ENCODE results near the gene PCBP3.

Gene PCBP3

DNA sequence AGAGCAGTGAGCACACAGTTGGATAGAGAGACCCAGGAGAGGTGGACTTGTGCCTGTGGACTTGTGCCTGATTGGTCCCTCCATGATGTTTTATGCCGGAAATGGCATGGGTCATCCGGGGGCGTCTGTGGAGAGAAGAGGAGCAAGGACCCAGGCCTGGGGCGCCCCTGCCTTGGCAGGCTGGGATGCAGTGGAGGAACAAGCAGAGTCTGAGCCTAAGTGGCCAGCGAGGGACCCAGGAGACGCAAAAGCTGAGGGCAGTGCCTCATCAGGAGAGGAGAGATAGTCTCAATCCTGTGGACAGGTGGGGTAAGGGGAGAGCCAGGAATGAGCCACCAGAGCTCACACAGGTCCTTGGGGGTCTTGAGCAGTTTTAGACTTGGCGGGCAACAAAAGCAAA, 146.9 kb downstream of the PCBP3 start:
- no peak overlapping the region for H3K4me3 ChIP-seq (ENCODE audit: low read depth, low read length)
- no peak for DNase-seq (ENCODE audit: low read depth)
- TF ChIP-seq MYC (IDR thresholded peaks at IDR 0.05; ENCODE audit: low read depth, low read length), result no peak

- no peak for DNase-seq (ENCODE audit: low read depth)
- no peak for TF ChIP-seq CTCF (IDR thresholded peaks at IDR 0.05; ENCODE audit: low read depth, low read length)
- TF ChIP-seq MYC (IDR thresholded peaks at IDR 0.05; ENCODE audit: low read depth, low read length), result no peak
- no peak for TF ChIP-seq POLR2A (IDR thresholded peaks at IDR 0.05; ENCODE audit: extremely low read depth, insufficient read length)
- H3K4me3 ChIP-seq (ENCODE audit: low read depth, low read length), result no peak overlapping the region
Observed at GRCh38 chr21:45791562-45792418, 148.3 kb downstream of the PCBP3 start.

DNA sequence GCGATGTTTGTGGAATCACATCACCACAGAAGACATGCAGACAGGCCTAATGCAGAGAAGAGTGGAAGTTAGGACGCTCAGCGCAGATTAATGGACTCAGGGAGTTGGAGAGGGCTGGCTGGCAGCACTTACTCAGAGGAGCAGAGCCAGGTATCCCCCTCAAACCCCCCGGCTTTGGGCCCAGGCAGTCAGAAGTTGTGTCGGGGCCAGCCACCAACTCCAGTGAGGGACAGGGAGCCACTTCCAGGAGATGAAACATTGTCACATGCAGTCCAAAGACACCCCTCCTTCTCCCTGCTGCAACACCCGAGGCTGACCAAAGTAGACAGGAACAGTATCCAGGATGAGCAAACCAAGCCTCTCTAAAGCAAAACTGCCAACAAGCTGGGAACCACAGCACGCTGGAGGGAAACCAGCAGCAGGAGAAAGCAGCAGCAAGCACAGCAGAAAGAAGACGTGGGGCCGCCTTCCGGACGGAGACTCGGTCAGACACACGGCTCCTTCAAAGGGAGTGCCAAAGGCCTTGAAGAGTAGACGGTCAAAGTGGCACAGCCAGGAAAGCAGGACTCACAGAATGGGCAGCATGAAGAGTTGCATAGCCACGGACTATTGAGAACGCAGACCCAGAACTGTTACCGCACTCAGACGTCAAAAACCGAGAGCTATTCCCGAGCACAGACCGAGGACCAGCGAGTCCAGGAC, 149.3 kb downstream of the PCBP3 start:
- TF ChIP-seq MYC (IDR thresholded peaks at IDR 0.05; ENCODE audit: low read depth, low read length) (no peak), CTCF (IDR thresholded peaks at IDR 0.05; ENCODE audit: low read depth, low read length) (no peak), POLR2A (IDR thresholded peaks at IDR 0.05; ENCODE audit: extremely low read depth, insufficient read length) (no peak), MAX (IDR thresholded peaks at IDR 0.05; ENCODE audit: low read depth, low read length) (no peak)
- no peak for DNase-seq (ENCODE audit: low read depth)
- H3K4me3 ChIP-seq (ENCODE audit: low read depth, low read length), result no peak overlapping the region

- TF ChIP-seq MYC (IDR thresholded peaks at IDR 0.05; ENCODE audit: low read depth, low read length), result no peak
- no peak for TF ChIP-seq MAX (IDR thresholded peaks at IDR 0.05; ENCODE audit: low read depth, low read length)
- no peak for TF ChIP-seq CTCF (IDR thresholded peaks at IDR 0.05; ENCODE audit: low read depth, low read length)
- TF ChIP-seq POLR2A (IDR thresholded peaks at IDR 0.05; ENCODE audit: extremely low read depth, insufficient read length), result no peak
- H3K4me3 ChIP-seq (ENCODE audit: low read depth, low read length), result no peak overlapping the region
- DNase-seq (ENCODE audit: low read depth), result no peak
Observed at GRCh38 chr21:45794027-45794426, 150.5 kb downstream of the PCBP3 start.

- no peak for TF ChIP-seq CTCF (IDR thresholded peaks at IDR 0.05; ENCODE audit: low read depth, low read length)
- no peak for TF ChIP-seq MYC (IDR thresholded peaks at IDR 0.05; ENCODE audit: low read depth, low read length)
- no peak for TF ChIP-seq MAX (IDR thresholded peaks at IDR 0.05; ENCODE audit: low read depth, low read length)
- no peak for TF ChIP-seq POLR2A (IDR thresholded peaks at IDR 0.05; ENCODE audit: extremely low read depth, insufficient read length)
- no peak overlapping the region for H3K4me3 ChIP-seq (ENCODE audit: low read depth, low read length)
- DNase-seq (ENCODE audit: low read depth), result no peak
Observed at GRCh38 chr21:45796003-45796402, 152.5 kb downstream of the PCBP3 start.

DNA sequence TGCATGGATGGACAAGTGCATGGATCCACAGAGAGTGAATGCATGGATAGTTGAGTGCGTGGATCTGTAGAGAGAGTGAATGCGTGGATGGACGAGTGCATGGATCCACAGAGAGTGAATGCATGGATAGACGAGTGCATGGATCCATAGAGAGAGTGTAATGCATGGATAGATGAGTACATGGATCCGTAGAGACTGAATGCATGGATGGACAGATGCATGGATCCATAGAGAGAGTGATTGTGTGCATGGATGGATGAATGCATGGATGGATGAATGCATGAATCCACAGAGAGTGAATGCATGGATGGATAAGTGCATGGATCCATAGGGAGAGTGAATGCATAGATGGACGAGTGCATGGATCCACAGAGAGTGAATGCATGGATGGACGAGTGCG, 153.8 kb downstream of the PCBP3 start:
- no peak for DNase-seq (ENCODE audit: low read depth)
- TF ChIP-seq MYC (IDR thresholded peaks at IDR 0.05; ENCODE audit: low read depth, low read length) (no peak), POLR2A (IDR thresholded peaks at IDR 0.05; ENCODE audit: extremely low read depth, insufficient read length) (no peak), MAX (IDR thresholded peaks at IDR 0.05; ENCODE audit: low read depth, low read length) (no peak), CTCF (IDR thresholded peaks at IDR 0.05; ENCODE audit: low read depth, low read length) (no peak)
- H3K4me3 ChIP-seq (ENCODE audit: low read depth, low read length), result no peak overlapping the region
